ENCODE data around the gene CROCC2. TPM values are rescaled to one million over a fixed set of nuclear protein-coding genes. Genes with fewer than 3 reads are reported as not detected.
A peak's percentile ranks its signal among the peaks of the same experiment; 100 is the strongest.

CROCC2 gene
- total and polyA plus RNA-seq, 2 of the 13 experiments (the other 11 are each of a cell fraction or from before 2014, with no cell fraction given) = not detected

DNA sequence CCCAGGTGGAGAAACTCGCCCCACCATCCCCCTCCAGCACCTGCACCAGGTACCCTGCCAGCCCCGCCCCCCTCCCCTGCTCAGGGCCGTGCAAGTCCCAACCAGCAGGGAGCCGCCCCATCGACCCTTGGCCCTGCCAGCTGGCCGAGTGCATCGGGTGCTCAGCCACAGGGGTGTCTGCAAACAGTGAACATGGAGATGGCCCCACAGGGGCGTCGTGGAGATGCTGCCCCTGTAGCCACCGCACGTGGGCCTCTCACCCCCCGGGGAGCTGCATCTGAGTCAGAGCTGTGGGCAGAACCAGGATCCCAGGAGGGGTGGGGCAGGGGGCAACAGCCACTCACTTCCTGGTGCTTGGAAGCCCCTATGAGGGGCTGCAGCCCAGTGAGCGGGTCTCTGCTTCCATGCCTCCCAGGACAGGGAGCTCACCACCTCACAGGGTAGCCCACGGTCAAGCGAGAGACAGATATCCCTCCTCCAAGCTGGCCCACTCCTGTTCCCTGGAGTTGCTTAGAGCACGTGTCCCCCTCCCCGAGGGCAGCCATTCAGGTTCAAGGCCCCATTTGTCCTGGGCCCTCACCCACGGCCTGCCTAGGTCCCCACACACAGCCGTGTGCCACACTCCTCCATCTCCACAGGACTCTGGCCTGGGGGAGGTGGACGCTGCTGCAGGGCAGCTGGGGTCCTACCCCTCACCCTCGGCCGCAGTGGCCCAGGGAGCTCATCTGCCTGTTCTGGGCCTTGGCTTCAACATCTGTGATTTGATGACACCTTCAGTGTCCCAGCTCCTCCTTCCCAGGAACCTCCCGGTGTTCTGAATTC lies 9.1 kb upstream of the CROCC2 start (continued):
- TF ChIP-seq KDM2A (CRISPR knock-in tag; IDR thresholded peaks at IDR 0.05; ENCODE audit: borderline replicate concordance, low read depth) (no peak), ARID2 (CRISPR knock-in tag; IDR thresholded peaks at IDR 0.05; ENCODE audit: borderline replicate concordance) (no peak), GPN1 (CRISPR knock-in tag; IDR thresholded peaks at IDR 0.05; ENCODE audit: borderline replicate concordance) (no peak), ZNF883 (CRISPR knock-in tag; IDR thresholded peaks at IDR 0.05; ENCODE audit: not compliant biosample characterization) (no peak), SIN3A (IDR thresholded peaks at IDR 0.05; ENCODE audit: borderline replicate concordance, low read depth, low read length) (0 out of 2 replicates have a peak, but pooled peaks have one; percentile 34), ZNF382 (CRISPR knock-in tag; IDR thresholded peaks at IDR 0.05; ENCODE audit: borderline replicate concordance) (no peak), NR2C2 (CRISPR knock-in tag; IDR thresholded peaks at IDR 0.05; ENCODE audit: borderline replicate concordance) (peak; percentile 85), KAT7 (CRISPR knock-in tag; IDR thresholded peaks at IDR 0.05; ENCODE audit: borderline replicate concordance) (no peak), SYNCRIP (IDR thresholded peaks at IDR 0.05; ENCODE audit: insufficient read depth, low read depth, low read length) (no peak), TARDBP (CRISPR knock-in tag; IDR thresholded peaks at IDR 0.05) (peak; percentile 92), MYC (CRISPR knock-in tag; IDR thresholded peaks at IDR 0.05; ENCODE audit: borderline replicate concordance) (peak; percentile 54; the same call in 1 of the 2 replicates), ZNF777 (CRISPR knock-in tag; IDR thresholded peaks at IDR 0.05) (no peak), ZNF383 (CRISPR knock-in tag; IDR thresholded peaks at IDR 0.05; ENCODE audit: borderline replicate concordance) (no peak), SALL2 (CRISPR knock-in tag; IDR thresholded peaks at IDR 0.05) (no peak), FOXJ3 (CRISPR knock-in tag; IDR thresholded peaks at IDR 0.05; ENCODE audit: borderline replicate concordance) (no peak)
- TF ChIP-seq, protein P1, sequence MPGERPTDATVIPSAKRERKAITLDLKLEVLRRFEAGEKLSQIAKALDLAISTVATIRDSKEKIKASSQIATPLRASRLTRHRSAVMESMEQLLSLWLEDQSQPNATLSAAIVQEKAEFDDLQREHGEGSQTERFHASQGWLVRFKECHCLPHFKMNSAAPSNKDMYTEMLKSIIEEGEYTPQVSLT (CRISPR knock-in tag; IDR thresholded peaks at IDR 0.05; ENCODE audit: borderline replicate concordance, low read depth) = no peak
- TF ChIP-seq, protein P2, sequence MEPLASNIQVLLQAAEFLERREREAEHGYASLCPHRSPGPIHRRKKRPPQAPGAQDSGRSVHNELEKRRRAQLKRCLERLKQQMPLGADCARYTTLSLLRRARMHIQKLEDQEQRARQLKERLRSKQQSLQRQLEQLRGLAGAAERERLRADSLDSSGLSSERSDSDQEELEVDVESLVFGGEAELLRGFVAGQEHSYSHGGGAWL (CRISPR knock-in tag; IDR thresholded peaks at IDR 0.05) = no peak; the same call in 1 of the 2 replicates
- TF ChIP-seq, protein P3, sequence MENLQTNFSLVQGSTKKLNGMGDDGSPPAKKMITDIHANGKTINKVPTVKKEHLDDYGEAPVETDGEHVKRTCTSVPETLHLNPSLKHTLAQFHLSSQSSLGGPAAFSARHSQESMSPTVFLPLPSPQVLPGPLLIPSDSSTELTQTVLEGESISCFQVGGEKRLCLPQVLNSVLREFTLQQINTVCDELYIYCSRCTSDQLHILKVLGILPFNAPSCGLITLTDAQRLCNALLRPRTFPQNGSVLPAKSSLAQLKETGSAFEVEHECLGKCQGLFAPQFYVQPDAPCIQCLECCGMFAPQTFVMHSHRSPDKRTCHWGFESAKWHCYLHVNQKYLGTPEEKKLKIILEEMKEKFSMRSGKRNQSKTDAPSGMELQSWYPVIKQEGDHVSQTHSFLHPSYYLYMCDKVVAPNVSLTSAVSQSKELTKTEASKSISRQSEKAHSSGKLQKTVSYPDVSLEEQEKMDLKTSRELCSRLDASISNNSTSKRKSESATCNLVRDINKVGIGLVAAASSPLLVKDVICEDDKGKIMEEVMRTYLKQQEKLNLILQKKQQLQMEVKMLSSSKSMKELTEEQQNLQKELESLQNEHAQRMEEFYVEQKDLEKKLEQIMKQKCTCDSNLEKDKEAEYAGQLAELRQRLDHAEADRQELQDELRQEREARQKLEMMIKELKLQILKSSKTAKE (CRISPR knock-in tag; IDR thresholded peaks at IDR 0.05; ENCODE audit: borderline replicate concordance) = peak; percentile 66
- TF ChIP-seq, protein P4, sequence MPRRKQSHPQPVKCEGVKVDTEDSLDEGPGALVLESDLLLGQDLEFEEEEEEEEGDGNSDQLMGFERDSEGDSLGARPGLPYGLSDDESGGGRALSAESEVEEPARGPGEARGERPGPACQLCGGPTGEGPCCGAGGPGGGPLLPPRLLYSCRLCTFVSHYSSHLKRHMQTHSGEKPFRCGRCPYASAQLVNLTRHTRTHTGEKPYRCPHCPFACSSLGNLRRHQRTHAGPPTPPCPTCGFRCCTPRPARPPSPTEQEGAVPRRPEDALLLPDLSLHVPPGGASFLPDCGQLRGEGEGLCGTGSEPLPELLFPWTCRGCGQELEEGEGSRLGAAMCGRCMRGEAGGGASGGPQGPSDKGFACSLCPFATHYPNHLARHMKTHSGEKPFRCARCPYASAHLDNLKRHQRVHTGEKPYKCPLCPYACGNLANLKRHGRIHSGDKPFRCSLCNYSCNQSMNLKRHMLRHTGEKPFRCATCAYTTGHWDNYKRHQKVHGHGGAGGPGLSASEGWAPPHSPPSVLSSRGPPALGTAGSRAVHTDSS (CRISPR knock-in tag; conservative IDR thresholded peaks at IDR 0.05) = no peak
- TF ChIP-seq, protein P5, sequence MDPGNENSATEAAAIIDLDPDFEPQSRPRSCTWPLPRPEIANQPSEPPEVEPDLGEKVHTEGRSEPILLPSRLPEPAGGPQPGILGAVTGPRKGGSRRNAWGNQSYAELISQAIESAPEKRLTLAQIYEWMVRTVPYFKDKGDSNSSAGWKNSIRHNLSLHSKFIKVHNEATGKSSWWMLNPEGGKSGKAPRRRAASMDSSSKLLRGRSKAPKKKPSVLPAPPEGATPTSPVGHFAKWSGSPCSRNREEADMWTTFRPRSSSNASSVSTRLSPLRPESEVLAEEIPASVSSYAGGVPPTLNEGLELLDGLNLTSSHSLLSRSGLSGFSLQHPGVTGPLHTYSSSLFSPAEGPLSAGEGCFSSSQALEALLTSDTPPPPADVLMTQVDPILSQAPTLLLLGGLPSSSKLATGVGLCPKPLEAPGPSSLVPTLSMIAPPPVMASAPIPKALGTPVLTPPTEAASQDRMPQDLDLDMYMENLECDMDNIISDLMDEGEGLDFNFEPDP (CRISPR knock-in tag; conservative IDR thresholded peaks at IDR 0.05) = 0 out of 2 replicates have a peak, but pooled peaks have one; percentile 87

Measured in HepG2 (cell line).